Upper lobe of left lung (tissue), 6 donors: ENCODE results near the gene MEIOB. TPM values are rescaled to one million over a fixed set of nuclear protein-coding genes. Genes with fewer than 3 reads are reported as not detected.
"Not testable (repeated sequence)": the region's sequence is repeated elsewhere in the genome, so short reads cannot be mapped to it uniquely, and the experiment has no call there.

Experiments used
- ATAC-seq, 2 donors: fragments of 200-7000 bp; cut with Tn5 transposase; one replicate each; pipeline ENCODE4 v1.9.1; 2022; ENCODE audit warnings: mild to moderate bottlenecking in 2 of 2, moderate library complexity in 2 of 2; ENCODE audit not compliant: low FRiP score in 2 of 2
- DNase-seq, 2 donors: peaks; one replicate each; pipeline ENCODE4 v3.0.0-alpha.2; 2019 to 2020
- H3K27ac ChIP-seq, 4 donors: fragments of 200-600 bp; sonication (generic); one replicate each; pipeline ENCODE4 v1.5.1; 2016 to 2019
- H3K27me3 ChIP-seq, 4 donors: fragments of 200-600 bp; sonication (generic); one replicate each; pipeline ENCODE4 v1.5.1; 2017 to 2019
- H3K36me3 ChIP-seq, 4 donors: fragments of 200-600 bp; sonication (generic); one replicate each; pipeline ENCODE4 v1.5.1; 2016 to 2019
- H3K4me1 ChIP-seq, 4 donors: fragments of 200-600 bp; sonication (generic); one replicate each; pipeline ENCODE4 v1.5.1; 2018 to 2019
- H3K4me3 ChIP-seq, 4 donors: fragments of 200-600 bp; sonication (generic); one replicate each; pipeline ENCODE4 v1.5.1; 2017 to 2019; ENCODE audit warnings: mild to moderate bottlenecking in 2 of 4, moderate library complexity in 1 of 4
- H3K9me3 ChIP-seq, 4 donors: fragments of 200-600 bp; sonication (generic); one replicate each; pipeline ENCODE4 v1.5.1; 2018 to 2019
- CTCF ChIP-seq, 6 experiments: fragments of 450-650 bp in 4 of 6; fragments of 200-600 bp in 2 of 6; sonication (generic) in 2 of 6; IDR thresholded peaks; one replicate each; pipeline ENCODE4 v1.5.1; 2016 to 2019; ENCODE audit warnings: antibody characterized with exemption in 6 of 6
- EP300 ChIP-seq, 4 donors: sonication (generic); formaldehyde crosslinking; IDR thresholded peaks; one replicate each; pipeline ENCODE4 v1.5.1; 2017; ENCODE audit warnings: antibody characterized with exemption in 4 of 4, control low read depth in 2 of 4
- POLR2A ChIP-seq, 4 donors: fragments of 450-650 bp; IDR thresholded peaks; one replicate each; pipeline ENCODE4 v1.5.1; 2016 to 2017; ENCODE audit warnings: antibody characterized with exemption in 4 of 4, mild to moderate bottlenecking in 2 of 4
- POLR2AphosphoS5 ChIP-seq, 2 donors: sonication (generic); formaldehyde crosslinking; IDR thresholded peaks; one replicate each; pipeline ENCODE4 v1.5.1; 2017; ENCODE audit warnings: antibody characterized with exemption in 2 of 2
- WGBS, 2 donors: methylation state at CpG; one replicate each; pipeline ENCODE4 v1.1.5; 2017 to 2018; 5-methylcytosine and 5-hydroxymethylcytosine counted together
- total RNA-seq, 6 donors: library from RNA; depleted of rRNA in 4 of 6; stranded (reverse); fragments of >200 nt in 4 of 6; gene quantifications; one replicate each; pipeline versions ENCODE4 v1.1.0 to v1.2.1, GENCODE V29; 2016 to 2021
- donor health status: DM: no; HTN: no; CAD: no; lungs with moderate emphysema.
- donor health status: DM: no; HTN: yes; CAD: no; lungs with severe emphysema.

The MEIOB gene
- total RNA-seq, 6 donors from 2014 or later, result 0.54 TPM; not detected in 5

- no peak for TF ChIP-seq CTCF (IDR thresholded peaks at IDR 0.05)
- TF ChIP-seq POLR2A (IDR thresholded peaks at IDR 0.05), result no peak
- TF ChIP-seq EP300 (IDR thresholded peaks at IDR 0.05), result no peak
- TF ChIP-seq POLR2AphosphoS5 (IDR thresholded peaks at IDR 0.05), result no peak
- H3K4me3 ChIP-seq, result no peak overlapping the region
- 84 to 92% methylated on average over 10 of the region's 10 CpGs for WGBS, 2 donors
- no peak for DNase-seq
- H3K27ac ChIP-seq, result no peak overlapping the region
- H3K9me3 ChIP-seq, result peaks cover 0 to 8% (median 0%) of the 10 kb centered on the region in 4 donors
- H3K36me3 ChIP-seq, result peaks cover 0 to 5% (median 0%) of the 10 kb centered on the region in 4 donors
- H3K27me3 ChIP-seq, result no peaks in the 10 kb centered on the region
- H3K4me1 ChIP-seq, result no peaks in the 10 kb centered on the region
- ATAC-seq, result no peak
These were observed 71.3 kb downstream of the MEIOB start for GRCh38 chr16:1800701-1801100.

- peaks cover 0 to 10% (median under 1%) of the 10 kb centered on the region in 4 donors for H3K4me1 ChIP-seq
- H3K9me3 ChIP-seq, H3K27ac ChIP-seq, ATAC-seq, H3K36me3 ChIP-seq, H3K27me3 ChIP-seq, H3K4me3 ChIP-seq, DNase-seq: not testable (repeated sequence)
- 59 to 93% methylated on average over 4 to 5 of the region's 5 CpGs for WGBS, 2 donors
These were observed 72.7 kb downstream of the MEIOB start for GRCh38 chr16:1799263-1799662.

GRCh38 chr16:1794908-1795666 is 76.9 kb downstream of the MEIOB start:
- peak; percentile 18 to 76 for DNase-seq

GRCh38 chr16:1794221-1794871 is 77.6 kb downstream of the MEIOB start:
- TF ChIP-seq POLR2A (IDR thresholded peaks at IDR 0.05) (peak in 1 of 4 donors; percentile 36), EP300 (IDR thresholded peaks at IDR 0.05) (no peak)
- DNase-seq (peak; percentile 72 to 78), ATAC-seq (peak; percentile 26 to 71)
- 52 to 75% methylated on average over 11 to 17 of the region's 18 CpGs for WGBS, 2 donors
- peak overlapping the region; percentile 24 to 47 (median 44) for H3K27ac ChIP-seq
- peaks cover 0 to 28% (median 16%) of the 10 kb centered on the region in 4 donors for H3K36me3 ChIP-seq
- peaks cover 0 to 22% (median 7%) of the 10 kb centered on the region in 4 donors for H3K4me1 ChIP-seq
- no peaks in the 10 kb centered on the region for H3K27me3 ChIP-seq
- H3K9me3 ChIP-seq, result peaks cover 0 to 8% (median 0%) of the 10 kb centered on the region in 4 donors
- peak overlapping the region in 3 of 4 donors; percentile 12 to 41 (median 40) for H3K4me3 ChIP-seq

More at GRCh38 chr16:1794908-1795666, 76.9 kb downstream of the MEIOB start:
- Histone ChIP-seq H3K27me3 (no peaks in the 10 kb centered on the region), H3K27ac (peak overlapping the region; percentile 24 to 45 (median 36)), H3K36me3 (peaks cover 0 to 23% (median 13%) of the 10 kb centered on the region in 4 donors), H3K9me3 (peaks cover 0 to 8% (median 0%) of the 10 kb centered on the region in 4 donors), H3K4me1 (peaks cover 0 to 22% (median 7%) of the 10 kb centered on the region in 4 donors), H3K4me3 (peak overlapping the region in 2 of 4 donors; percentile 40 to 41)
- no peak for ATAC-seq
- TF ChIP-seq EP300 (IDR thresholded peaks at IDR 0.05), result no peak
- TF ChIP-seq CTCF (IDR thresholded peaks at IDR 0.05), result no peak
- no peak for TF ChIP-seq POLR2A (IDR thresholded peaks at IDR 0.05)
- no peak for TF ChIP-seq POLR2AphosphoS5 (IDR thresholded peaks at IDR 0.05)
- 86% methylated on average over 17 to 32 of the region's 32 CpGs for WGBS, 2 donors

GRCh38 chr16:1793578-1794220 is 78.3 kb downstream of the MEIOB start, which contains the start of gene IGFALS:
IGFALS (minus strand) TSS chr16:1793705; CDS start chr16:1793652, 53 bp downstream.
- peak; percentile 52 to 87 for DNase-seq
- Histone ChIP-seq H3K27ac (peak within 1 kb of the TSS; percentile 30 to 47 (median 44)), H3K9me3 (peaks cover 0 to 8% (median 0%) of the 10 kb centered on the region in 4 donors), H3K4me1 (peaks cover 0 to 22% (median 7%) of the 10 kb centered on the region in 4 donors), H3K4me3 (peak within 1 kb of the TSS in 3 of 4 donors; percentile 12 to 41 (median 40)), H3K27me3 (no peaks in the 10 kb centered on the region), H3K36me3 (peaks cover 2 to 35% (median 22%) of the 10 kb centered on the region in 4 donors)
- TF ChIP-seq POLR2A (IDR thresholded peaks at IDR 0.05) (peak in 1 of 4 donors; percentile 17), POLR2AphosphoS5 (IDR thresholded peaks at IDR 0.05) (no peak)
- 74 to 95% methylated on average over 7 to 16 of the region's 28 CpGs for WGBS, 2 donors
- ATAC-seq, result peak; percentile 23 to 50
